ENCODE measurements around the gene TMEM185B.

Gene TMEM185B

DNA sequence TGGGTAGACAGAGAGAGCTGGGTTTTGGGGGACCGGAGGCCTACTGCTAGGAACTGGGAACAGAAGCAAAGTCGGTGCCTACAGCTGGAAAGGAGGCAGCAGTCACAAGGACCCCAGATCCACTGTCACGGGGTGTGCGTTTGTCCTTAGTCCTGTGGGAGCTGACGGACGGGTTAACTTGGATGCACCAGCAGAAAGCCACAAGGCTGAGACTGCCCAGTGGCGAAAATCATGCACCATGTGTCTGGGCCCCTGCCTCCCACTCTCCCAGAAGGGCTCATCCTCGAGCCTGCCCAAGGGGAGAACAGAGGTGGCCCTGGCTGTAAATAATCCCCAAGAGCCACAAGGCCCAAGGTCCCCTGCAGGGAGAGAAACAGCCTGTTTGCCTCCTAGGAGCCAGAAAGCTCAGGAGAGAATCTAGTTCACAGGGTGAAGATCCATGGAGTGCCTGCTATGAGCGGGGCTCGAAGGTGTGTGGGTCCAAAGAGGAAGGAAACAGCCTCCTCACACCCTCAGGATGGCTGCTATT lies 17.8 kb upstream of the TMEM185B start:
- CTCF ChIA-PET, result interaction anchor here (1.1 to 1.4 kb wide), 2 partner anchors 9 to 11 kb away, joined by 3 to 4 read pairs; partner anchors contain the start of gene RALB
- TF ChIP-seq, protein P1, sequence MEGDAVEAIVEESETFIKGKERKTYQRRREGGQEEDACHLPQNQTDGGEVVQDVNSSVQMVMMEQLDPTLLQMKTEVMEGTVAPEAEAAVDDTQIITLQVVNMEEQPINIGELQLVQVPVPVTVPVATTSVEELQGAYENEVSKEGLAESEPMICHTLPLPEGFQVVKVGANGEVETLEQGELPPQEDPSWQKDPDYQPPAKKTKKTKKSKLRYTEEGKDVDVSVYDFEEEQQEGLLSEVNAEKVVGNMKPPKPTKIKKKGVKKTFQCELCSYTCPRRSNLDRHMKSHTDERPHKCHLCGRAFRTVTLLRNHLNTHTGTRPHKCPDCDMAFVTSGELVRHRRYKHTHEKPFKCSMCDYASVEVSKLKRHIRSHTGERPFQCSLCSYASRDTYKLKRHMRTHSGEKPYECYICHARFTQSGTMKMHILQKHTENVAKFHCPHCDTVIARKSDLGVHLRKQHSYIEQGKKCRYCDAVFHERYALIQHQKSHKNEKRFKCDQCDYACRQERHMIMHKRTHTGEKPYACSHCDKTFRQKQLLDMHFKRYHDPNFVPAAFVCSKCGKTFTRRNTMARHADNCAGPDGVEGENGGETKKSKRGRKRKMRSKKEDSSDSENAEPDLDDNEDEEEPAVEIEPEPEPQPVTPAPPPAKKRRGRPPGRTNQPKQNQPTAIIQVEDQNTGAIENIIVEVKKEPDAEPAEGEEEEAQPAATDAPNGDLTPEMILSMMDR (IDR thresholded peaks at IDR 0.05; ENCODE audit: control extremely low read depth, extremely low read depth, low read depth, missing control alignments), result no peak
- POLR2A ChIA-PET, result no interaction called here
- DNase-seq (ENCODE audit: extremely low spot score), result no peak

DNA sequence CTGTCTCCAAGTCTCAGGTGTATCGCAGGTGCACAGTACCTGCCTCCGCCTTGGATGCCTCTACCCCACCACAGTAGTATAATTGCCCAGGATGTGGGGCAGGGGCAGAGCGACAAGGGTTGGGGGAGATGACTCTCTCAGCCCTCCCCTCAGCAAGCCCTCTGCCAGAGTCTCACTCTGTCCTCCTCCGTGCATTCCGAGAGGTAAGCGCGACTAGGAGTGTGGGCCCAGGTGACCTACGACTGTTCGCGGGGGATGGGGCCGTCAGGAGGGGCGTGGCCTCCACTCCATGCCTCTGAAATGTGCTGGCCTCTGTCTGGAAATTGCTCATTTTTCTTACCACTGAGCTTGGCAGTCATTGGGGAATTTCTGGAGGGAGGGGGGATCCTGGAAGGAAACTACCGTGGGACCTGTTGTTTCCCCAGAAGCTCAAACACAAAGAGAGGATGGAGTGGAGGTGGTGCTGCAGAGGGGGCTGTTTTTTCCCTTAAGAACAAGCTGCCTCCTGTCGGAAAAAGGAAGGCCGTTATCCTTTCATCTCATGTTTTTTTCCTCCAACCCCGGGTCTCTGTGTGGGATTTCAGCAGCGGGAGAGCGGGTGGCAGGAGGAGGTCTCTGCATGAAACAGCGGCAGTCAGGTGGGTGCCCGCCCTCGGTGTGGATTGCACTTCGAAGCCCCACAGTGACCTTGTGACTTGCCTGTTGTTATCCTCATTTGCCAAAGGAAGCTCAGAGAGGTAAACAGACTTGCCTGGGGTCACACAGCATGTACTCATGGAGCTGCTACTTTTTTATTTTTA lies 16.5 kb upstream of the TMEM185B start:
- TF ChIP-seq, protein P1 (IDR thresholded peaks at IDR 0.05; ENCODE audit: control extremely low read depth, extremely low read depth, low read depth, missing control alignments), result no peak
- no peak for DNase-seq (ENCODE audit: extremely low spot score)
- ChIA-PET CTCF (interaction anchor here (0.9 to 1.4 kb wide), 5 partner anchors 8 to 537 kb away, joined by 3 to 5 read pairs (median 3); partner anchors contain the start of gene RALB), POLR2A (no interaction called here)

DNA sequence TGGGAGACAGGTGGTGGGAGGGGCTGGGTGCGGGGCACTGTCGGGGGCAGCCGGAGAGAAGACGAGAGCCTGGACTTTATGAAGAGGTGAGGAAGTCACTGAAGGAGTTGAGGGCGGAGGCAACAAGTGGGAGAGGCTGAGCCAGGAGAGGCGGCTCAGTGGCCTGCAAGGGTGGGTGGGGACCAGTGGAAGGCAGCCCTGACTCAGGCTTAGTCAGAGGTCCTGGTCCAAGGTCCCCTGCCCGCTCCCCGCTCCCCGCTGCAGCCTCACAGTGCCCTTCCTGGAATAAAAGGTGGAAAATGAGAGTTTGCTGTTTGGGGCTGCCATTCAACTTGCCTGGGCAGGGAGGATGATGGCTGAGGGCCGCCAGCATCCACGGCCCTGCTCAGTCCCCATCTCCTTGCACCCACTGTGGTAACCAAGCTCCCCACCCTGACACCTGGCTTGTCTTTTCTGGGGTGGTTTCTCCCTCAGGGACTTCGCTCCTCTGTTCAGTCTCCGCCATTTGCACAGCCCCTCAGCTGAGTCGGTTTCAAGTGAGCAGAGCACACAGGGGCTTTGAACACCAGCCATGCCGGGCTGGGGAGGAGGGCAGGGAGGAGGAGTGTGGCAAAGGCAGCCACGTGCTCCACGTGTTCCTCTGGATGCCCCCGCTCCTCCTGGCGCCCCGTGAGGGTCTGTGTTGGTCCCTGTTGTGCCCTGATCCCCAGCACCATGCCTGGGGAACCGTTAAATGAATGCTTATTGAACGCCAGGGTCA lies 15.7 kb upstream of the TMEM185B start:
- POLR2A ChIA-PET, result no interaction called here
- no peak for DNase-seq (ENCODE audit: extremely low spot score)
- TF ChIP-seq, protein P1 (IDR thresholded peaks at IDR 0.05; ENCODE audit: control extremely low read depth, extremely low read depth, low read depth, missing control alignments), result no peak
- CTCF ChIA-PET, result interaction anchor here (0.9 to 1.4 kb wide), 3 partner anchors 9 to 536 kb away, joined by 3 read pairs; no protein-coding TSS in a partner anchor

DNA sequence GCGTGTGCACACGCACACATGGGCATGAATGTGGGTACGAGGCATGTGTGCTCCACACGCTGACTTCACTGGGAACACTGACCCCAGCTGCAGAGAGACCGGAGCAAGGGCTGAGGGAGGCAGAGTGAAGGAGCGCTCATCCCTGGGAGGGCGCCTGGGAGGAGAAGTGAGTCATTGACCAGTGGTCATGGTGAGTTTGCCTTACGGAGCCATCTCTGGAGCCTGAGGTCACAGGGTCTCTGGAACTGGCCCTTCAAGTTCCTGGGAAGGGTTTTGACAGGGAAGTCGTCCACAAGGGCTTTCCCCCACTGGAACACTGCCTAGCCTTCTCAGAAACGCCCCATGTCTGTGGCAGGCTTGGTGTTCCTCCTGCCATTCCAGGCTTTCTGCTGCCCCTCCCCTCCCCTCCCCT lies 14.3 kb upstream of the TMEM185B start:
- CTCF ChIA-PET, result no interaction called here
- TF ChIP-seq, protein P1 (IDR thresholded peaks at IDR 0.05; ENCODE audit: control extremely low read depth, extremely low read depth, low read depth, missing control alignments), result no peak
- no peak for DNase-seq (ENCODE audit: extremely low spot score)
- POLR2A ChIA-PET, result no interaction called here

DNA sequence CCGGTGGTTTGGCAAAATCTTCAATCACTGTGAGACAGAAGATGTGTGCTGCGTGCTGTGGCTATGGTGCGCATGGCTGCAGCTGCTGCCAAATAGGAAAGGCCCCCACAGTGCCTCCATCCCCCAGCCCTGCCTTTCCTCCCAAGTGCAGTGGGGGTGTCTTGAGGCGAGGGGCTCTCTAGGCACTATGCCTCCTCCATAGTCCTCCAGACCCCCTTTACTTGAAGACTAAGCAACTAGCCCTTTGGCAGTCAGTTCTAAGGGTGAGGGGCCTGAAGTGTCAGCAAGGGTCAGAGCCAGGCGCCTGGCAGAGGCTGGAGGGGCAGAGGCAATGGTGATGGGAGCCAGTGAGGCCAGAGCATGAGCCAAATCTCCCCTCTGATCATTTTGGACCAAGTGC lies 13.6 kb upstream of the TMEM185B start:
- TF ChIP-seq, protein P1 (IDR thresholded peaks at IDR 0.05; ENCODE audit: control extremely low read depth, extremely low read depth, low read depth, missing control alignments), result no peak
- ChIA-PET POLR2A (interaction anchor here (1.0 kb wide), 1 partner anchor 16 kb away, joined by 5 read pairs; the partner anchor contains the start of gene RALB), CTCF (interaction anchor here (1.0 to 1.4 kb wide), 2 partner anchors 14 to 76 kb away, joined by 3 read pairs; no protein-coding TSS in a partner anchor)
- DNase-seq (ENCODE audit: extremely low spot score), result no peak

DNA sequence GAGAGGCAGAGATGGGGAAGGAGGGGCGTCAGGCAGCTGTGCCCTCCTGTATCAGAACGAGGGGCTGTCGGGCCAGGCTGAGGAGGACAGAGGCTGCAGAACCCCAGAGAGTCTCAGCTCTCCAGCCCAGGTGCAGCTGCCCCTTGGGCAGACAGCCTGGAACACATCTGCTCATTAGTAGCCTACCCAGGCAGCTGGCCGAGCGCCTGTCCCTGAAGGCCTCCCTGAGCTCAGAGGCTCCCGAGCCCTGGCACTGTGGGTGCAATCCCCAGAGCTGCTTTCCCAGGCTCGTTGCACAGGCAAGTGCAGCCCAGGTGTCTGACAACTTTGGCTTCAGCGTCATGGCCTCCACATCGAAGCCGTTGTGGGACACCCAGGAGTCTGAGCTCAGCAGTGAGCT lies 13.1 kb upstream of the TMEM185B start:
- TF ChIP-seq, protein P1 (IDR thresholded peaks at IDR 0.05; ENCODE audit: control extremely low read depth, extremely low read depth, low read depth, missing control alignments), result no peak
- DNase-seq (ENCODE audit: extremely low spot score), result no peak
- ChIA-PET CTCF (interaction anchor here (0.7 to 1.4 kb wide), 3 partner anchors 15 to 533 kb away, joined by 3 read pairs; no protein-coding TSS in a partner anchor), POLR2A (interaction anchor here (1.0 kb wide), 1 partner anchor 16 kb away, joined by 5 read pairs; the partner anchor contains the start of gene RALB)

Data from GM10248 (cell line).